Activated CD4-positive, alpha-beta T cell treated with anti-CD3 and anti-CD28 coated beads, Interleukin-2, Interleukin-4, amounts not matched to agents 100 ng/mL and 50 ng/mL, durations not matched to agents 16 hours and 8 hours (primary cell): ENCODE measurements around the gene KAT2B.
"Not testable (repeated sequence)": the region's sequence is repeated elsewhere in the genome, so short reads cannot be mapped to it uniquely, and the experiment has no call there.

Experiments
- DNase-seq: peaks from one replicate; pipeline ENCODE4 v3.0.0-alpha.2; 2020; ENCODE audit warnings: low spot score

KAT2B gene

DNA sequence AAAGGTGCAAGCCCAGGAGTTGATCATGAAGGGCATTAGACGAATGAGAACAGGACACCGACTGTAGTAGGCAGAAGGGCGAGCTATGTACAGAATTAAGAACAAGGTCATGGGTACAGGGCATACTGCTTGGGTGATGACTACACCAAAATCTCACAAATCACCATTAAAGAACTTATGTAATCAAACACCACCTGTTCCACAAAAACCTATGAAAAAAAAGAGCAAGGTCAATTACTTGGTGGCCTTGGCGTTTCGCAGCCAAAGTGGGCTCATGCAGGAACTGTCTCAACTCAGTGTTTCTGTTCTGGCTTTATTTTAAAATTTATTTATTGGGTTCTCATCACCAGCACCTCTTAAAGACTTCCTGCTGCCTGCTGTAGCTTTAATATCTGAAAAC, 2.1 kb downstream of the KAT2B start:
- no peak for DNase-seq

- peak; percentile 54 for DNase-seq
Measured at GRCh38 chr3:20043396-20043795, 3.1 kb downstream of the KAT2B start.

DNA sequence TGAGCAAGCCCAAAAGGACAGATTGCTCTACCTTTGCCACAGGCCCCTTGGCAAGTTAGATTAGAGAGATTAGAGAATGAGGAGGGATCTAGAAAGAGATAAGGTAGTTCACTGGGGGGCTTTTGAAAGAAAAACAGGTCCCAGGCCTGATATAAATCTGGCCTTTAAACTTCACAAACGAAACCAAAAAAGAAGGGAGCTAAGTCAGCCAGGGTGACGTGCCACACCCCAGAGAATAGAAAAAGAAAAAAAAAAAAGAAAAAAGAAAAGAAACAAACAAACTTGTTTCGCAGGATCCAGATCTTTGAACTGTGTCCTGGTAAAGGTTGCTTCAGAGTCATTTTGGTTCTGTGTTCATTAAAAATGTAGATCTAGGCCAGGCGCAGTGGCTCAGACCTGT, 3.6 kb downstream of the KAT2B start:
- no peak for DNase-seq

DNA sequence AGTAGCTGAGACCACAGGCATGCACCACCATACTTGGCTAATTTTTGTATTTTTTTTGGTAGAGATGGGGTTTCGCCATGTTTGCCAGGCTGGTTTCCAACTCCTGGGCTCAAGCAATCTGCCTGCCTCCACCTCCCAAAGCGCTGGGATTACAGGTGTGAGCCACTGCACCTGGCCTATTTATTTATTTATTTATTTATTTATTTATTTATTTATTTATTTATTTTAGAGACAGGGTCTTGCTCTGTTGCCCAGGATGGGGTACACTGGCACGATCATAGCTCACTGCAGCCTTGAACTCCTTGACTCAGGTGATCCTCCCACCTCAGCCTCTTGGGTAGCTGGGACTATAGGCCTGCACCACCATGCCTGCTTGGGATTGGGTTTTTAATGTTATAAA, 4.9 kb downstream of the KAT2B start:
- DNase-seq: not testable (repeated sequence)

- DNase-seq: no peak
Measured at GRCh38 chr3:20046556-20046955, 6.3 kb downstream of the KAT2B start.

DNA sequence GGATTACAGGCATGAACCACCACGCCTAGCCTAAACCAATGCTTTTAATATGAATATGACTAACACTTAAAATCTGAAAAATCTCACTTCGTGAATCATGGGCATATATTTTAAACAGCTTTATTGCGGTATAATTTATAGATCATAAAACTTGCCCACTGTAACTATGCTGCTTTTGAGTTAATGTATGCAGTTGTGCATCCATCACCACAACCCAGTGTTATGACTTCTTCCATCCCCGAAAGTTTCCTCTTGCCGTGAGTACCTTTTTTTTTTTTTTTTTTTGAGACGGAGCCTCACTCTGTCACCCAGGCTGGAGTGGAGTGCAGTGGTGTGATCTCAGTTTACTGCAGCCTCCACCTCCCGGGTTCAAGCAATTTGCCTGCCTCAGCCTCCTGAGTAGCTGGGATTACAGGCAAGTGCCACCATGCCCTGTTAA, 7.1 kb downstream of the KAT2B start:
- no peak for DNase-seq

- DNase-seq: no peak
Measured at GRCh38 chr3:20047976-20048883, 8.0 kb downstream of the KAT2B start.

DNA sequence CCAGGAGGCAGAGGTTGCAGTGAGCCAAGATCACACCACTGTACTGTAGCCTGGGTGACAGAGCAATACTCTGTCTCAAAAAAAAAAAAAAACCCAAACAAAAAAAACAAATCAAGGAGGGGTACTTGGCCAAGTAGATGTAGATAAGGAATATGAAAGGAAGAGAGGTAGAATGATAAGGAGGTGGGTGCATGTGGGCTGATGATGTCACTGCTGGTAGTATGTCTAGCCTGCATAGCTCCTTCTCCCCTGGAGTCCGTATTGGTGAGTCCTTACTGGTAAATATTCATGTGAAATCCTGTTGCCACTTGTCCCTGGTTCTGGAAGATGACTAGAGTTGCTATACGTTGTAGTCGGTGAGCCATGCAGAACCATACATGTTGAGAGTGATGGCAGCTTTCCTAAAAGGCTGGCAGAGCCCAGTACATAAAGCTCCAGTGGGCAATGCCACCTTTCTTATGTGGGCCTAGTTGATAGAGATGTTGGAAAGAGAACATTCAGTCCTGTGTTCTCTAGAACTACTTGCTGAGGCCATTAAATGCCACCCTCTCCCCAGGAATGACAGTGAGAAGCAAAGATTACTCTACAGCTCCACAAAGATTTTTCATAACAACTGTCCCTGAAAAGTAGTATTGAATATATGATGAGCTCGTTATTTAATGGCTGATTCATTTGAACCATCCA, 11.0 kb downstream of the KAT2B start:
- DNase-seq: no peak

DNA sequence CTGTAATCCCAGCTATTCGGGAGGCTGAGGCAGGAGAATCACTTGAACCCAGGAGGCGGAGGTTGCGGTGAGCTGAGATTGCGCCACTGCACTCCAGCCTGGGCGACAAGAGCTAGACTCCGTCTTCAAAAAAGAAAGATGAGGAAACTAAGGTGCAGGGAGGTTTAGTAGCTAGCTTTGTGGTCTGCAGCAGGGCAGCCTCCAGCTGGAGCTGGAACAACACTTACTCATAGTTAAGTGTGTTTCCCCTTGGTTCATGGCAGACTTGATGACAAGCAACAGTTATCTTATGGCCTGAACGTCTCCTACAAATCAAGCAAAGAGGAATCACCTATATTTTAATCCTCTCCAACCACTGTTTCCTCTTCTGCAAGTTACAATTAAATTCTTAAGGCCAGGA, 12.6 kb downstream of the KAT2B start:
- no peak for DNase-seq

DNA sequence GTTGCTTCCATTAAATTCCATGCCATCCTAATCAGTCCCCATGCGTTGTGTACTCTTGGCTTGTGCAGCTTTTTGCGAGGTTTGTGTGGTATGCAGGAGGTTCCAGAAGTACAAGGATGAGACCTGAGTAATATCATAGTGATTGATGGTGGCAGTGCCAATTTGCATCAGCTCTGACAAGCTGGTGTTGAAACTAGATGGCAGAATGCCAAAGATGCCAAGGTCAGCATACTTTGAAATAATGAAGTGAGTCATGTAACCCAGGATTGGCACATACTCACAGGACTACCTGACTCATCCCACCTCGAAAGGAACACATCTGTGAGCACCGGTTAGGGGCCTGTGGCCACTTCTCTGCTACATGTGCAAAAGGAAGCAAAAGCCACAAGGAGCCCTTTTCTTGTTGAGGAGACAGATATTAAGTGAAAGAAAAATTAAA, 14.3 kb downstream of the KAT2B start:
- peak; percentile 98 for DNase-seq

DNA sequence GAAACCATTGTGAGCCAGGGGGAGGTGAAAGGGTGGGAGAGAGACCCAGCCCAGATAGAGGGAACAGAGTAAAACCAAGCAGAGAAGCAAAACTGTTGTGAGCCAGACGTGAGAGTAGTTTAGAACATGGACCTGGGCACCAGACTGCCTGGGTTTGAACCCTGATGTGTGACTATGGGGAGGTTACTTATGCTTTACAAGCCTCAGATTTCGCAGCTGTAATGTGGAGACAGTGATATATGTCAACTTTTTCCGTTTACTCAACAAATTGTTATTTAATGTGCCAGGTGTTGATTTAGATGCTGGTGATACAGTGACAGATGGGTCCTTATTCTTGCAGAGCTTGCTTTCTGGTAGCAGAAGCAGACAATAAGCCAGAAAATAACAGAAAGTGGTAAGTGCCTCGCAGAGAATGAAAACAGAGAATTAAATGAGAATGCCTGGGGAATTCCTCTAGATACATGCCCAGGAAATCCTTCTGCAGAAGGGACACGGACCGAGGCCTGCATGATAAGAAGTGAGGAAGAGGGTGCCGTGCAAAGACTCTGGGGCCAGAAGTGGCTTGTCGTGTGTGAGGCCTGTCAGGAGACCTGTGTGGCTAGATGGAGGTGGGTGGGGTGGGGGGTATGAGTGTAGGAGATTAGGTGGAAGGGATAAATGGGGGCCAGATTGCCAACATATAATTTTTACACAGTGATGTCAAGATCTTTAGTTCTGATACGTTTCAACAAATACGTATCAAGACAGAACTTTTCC, 15.0 kb downstream of the KAT2B start:
- DNase-seq: peak; percentile 60

GRCh38 chr3:20055842-20056241, 15.6 kb downstream of the KAT2B start:
- DNase-seq: no peak

GRCh38 chr3:20056725-20057611, 16.7 kb downstream of the KAT2B start:
- DNase-seq: peak; percentile 91

- DNase-seq: no peak
Measured at GRCh38 chr3:20057612-20058180, 17.4 kb downstream of the KAT2B start.

GRCh38 chr3:20059929-20060328, 19.7 kb downstream of the KAT2B start:
- DNase-seq: no peak

- DNase-seq: peak; percentile 88
Measured at GRCh38 chr3:20060974-20061685, 20.9 kb downstream of the KAT2B start.

DNA sequence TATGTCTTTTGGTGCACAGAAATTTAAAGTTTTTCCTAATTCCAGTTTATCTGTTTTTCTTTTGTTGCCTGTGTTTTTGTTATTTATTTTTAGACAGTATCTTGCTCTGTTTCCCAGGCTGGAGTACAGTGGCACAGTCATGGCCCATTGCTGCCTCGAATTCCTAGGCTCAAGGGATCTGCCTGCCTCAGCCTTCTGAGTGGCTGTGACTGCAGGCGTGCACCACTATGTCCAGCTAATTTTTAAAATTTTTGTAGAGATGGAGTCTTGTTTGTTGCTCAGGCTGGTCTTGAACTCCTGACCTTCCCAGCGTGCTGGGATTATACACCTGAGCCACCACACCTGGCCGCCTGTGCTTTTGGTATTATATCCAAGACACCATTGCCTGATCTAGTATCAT, 22.8 kb downstream of the KAT2B start:
- no peak for DNase-seq

DNA sequence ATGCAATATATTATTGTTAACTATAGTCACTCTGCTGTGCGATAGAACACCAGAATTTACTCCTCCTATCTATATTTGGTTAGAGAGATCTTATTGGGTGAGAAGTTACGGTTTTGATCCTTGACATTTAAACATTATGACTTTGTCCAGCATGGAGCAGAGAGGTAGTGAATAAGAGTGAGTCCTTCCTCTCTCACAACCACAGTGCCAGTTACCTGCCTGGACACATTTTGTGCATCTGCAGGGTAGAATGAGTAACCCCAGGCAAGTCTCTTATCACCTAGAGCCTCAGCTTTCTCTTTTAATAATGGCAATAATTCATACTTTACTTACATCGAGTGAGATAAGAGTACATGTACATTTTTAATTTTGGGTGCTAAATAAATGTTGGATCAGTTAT, 24.1 kb downstream of the KAT2B start:
- DNase-seq: no peak

DNA sequence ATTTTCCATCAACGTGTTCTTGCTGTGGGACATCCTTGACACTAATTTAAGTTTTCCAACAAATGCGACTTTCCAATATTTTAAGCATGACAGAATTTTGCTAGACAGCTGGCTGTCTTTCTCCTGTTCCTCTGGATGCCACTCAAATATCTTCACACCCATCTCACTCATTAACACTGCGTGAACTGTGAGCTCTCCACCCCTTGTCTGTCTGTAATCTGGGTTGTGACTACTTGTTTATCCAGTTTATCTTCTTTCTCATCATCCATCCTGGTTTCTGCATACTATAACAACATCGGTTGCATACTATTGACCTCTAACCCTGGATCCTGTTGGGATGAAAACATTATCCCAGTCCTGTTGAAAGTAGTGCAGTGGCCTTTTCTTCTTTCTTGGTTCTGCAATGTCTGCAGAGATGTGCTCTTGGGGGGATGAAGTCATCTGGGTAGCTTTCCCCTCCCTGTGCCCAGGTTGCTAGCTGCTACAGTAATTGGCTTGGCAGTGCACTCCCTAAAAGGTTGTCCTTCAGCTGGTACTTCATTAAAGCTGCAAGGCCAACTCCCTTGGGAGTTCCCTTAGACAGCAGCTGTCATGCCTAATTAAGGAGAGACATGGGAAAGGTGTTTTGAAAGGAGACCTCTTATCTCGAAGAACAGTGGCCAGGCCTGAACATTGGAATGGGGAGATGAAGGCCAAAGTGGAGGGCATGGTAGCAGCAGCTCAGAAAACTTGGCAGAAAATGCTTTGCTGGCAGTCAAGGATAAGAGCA, 24.7 kb downstream of the KAT2B start:
- DNase-seq: no peak

- no peak for DNase-seq
Measured at GRCh38 chr3:20066079-20066478, 25.8 kb downstream of the KAT2B start.
